GM23338 (cell line): ENCODE results near the gene SOCS2. TPM values are rescaled to one million over a fixed set of nuclear protein-coding genes. Genes with fewer than 3 reads are reported as not detected.

Experiments
- ATAC-seq: fragments of 200-7000 bp; cut with Tn5 transposase; 3 replicates; pipeline ENCODE4 v1.9.1; 2020
- DNase-seq: peaks from one replicate; pipeline ENCODE4 v3.0.0-alpha.2; 2015; ENCODE audit warnings: low spot score
- H2AFZ ChIP-seq: fragments of 200-600 bp; sonication (generic); 2 replicates; pipeline ENCODE4 v1.8.0; 2016; ENCODE audit warnings: antibody characterized with exemption, mild to moderate bottlenecking, moderate library complexity
- H3F3A ChIP-seq: fragments of 200-600 bp; sonication (generic); replicated peaks from 2 replicates; pipeline ENCODE4 v1.8.0; 2017; ENCODE audit warnings: antibody characterized with exemption, mixed run types, low read depth
- H3K27ac ChIP-seq: fragments of 200-600 bp; sonication (generic); 2 replicates; pipeline ENCODE4 v1.6.1; 2016; ENCODE audit warnings: low read depth
- H3K27me3 ChIP-seq: fragments of 200-600 bp; sonication (generic); 2 replicates; pipeline ENCODE4 v1.8.0; 2016; ENCODE audit warnings: mild to moderate bottlenecking, mixed run types, moderate library complexity; ENCODE audit not compliant: insufficient read depth
- H3K36me3 ChIP-seq: fragments of 200-600 bp; sonication (generic); 2 replicates; pipeline ENCODE4 v1.8.0; 2016; ENCODE audit warnings: mild to moderate bottlenecking; ENCODE audit not compliant: insufficient read depth
- H3K4me1 ChIP-seq: fragments of 200-600 bp; sonication (generic); 2 replicates; pipeline ENCODE4 v1.8.0; 2016; ENCODE audit warnings: mild to moderate bottlenecking, moderate library complexity; ENCODE audit not compliant: insufficient read depth
- H3K4me2 ChIP-seq: fragments of 200-600 bp; sonication (generic); 2 replicates; pipeline ENCODE4 v1.7.1; 2017; ENCODE audit warnings: mixed run types
- H3K4me3 ChIP-seq: fragments of 200-600 bp; sonication (generic); 2 replicates; pipeline ENCODE4 v1.6.1; 2016; ENCODE audit warnings: mixed run types
- H3K79me2 ChIP-seq: fragments of 200-600 bp; sonication (generic); replicated peaks from 2 replicates; pipeline ENCODE4 v1.8.0; 2017; ENCODE audit warnings: mild to moderate bottlenecking; ENCODE audit not compliant: insufficient read depth
- H3K9me2 ChIP-seq: fragments of 200-600 bp; sonication (generic); 2 replicates; pipeline ENCODE4 v1.8.0; 2017; ENCODE audit not compliant: insufficient read depth
- H4K20me1 ChIP-seq: fragments of 200-600 bp; sonication (generic); replicated peaks from 2 replicates; pipeline ENCODE4 v1.8.0; 2017; ENCODE audit warnings: mild to moderate bottlenecking; ENCODE audit not compliant: insufficient read depth
- H3K27ac Mint-ChIP-seq: 2 replicates; pipeline ENCODE4 v1.8.0; 2020; ENCODE audit warnings: inconsistent platforms, mild to moderate bottlenecking, moderate library complexity, mixed read lengths
- H3K27me3 Mint-ChIP-seq: 3 replicates; pipeline ENCODE4 v1.8.0; 2022; ENCODE audit warnings: low read depth, mild to moderate bottlenecking, moderate library complexity, mixed read lengths, inconsistent platforms; ENCODE audit not compliant: insufficient read depth, poor library complexity
- H3K36me3 Mint-ChIP-seq: 3 replicates; pipeline ENCODE4 v1.8.0; 2021; ENCODE audit warnings: low read depth, mild to moderate bottlenecking, inconsistent platforms, moderate library complexity, mixed read lengths
- H3K4me1 Mint-ChIP-seq: 3 replicates; pipeline ENCODE4 v1.8.0; 2020; ENCODE audit warnings: mild to moderate bottlenecking, inconsistent platforms, mixed read lengths
- H3K4me3 Mint-ChIP-seq: 3 replicates; pipeline ENCODE4 v1.8.0; 2021; ENCODE audit warnings: moderate library complexity, mild to moderate bottlenecking, inconsistent platforms, mixed read lengths
- H3K9me3 Mint-ChIP-seq: 3 replicates; pipeline ENCODE4 v1.8.0; 2020; ENCODE audit warnings: moderate library complexity, mild to moderate bottlenecking, inconsistent platforms, mixed read lengths
- CREB1 ChIP-seq: fragments of 250-450 bp; sonication (Bioruptor Pico); IDR thresholded peaks from 2 replicates; pipeline ENCODE4 v1.5.0; 2020; ENCODE audit warnings: low read depth, mild to moderate bottlenecking, moderate library complexity
- CTCF ChIP-seq, 2 experiments: fragments of 200-600 bp in 1 of 2; sonication (generic) in 1 of 2; conservative IDR thresholded peaks; 2 replicates each; pipeline versions ENCODE4 v1.5.1 to v1.6.1; 2016 to 2017; ENCODE audit warnings: antibody characterized with exemption in 2 of 2, low read depth in 2 of 2, mild to moderate bottlenecking in 2 of 2, moderate library complexity in 1 of 2
- EZH2 ChIP-seq: fragments of 200-600 bp; sonication (generic); IDR thresholded peaks from one replicate; pipeline ENCODE4 v1.8.0; 2017; ENCODE audit warnings: antibody characterized with exemption, mild to moderate bottlenecking, low read depth; ENCODE audit not compliant: unreplicated experiment
- EZH2phosphoT487 ChIP-seq: fragments of 200-600 bp; sonication (generic); IDR thresholded peaks from one replicate; pipeline ENCODE4 v1.8.1; 2018; ENCODE audit warnings: antibody characterized with exemption; ENCODE audit not compliant: unreplicated experiment
- JUNB ChIP-seq: IDR thresholded peaks from one replicate; pipeline ENCODE4 v1.6.1; 2016; ENCODE audit warnings: antibody characterized with exemption; ENCODE audit not compliant: unreplicated experiment
- NANOG ChIP-seq: IDR thresholded peaks from 2 replicates; pipeline ENCODE4 v1.6.1; 2016; ENCODE audit warnings: antibody characterized with exemption, borderline replicate concordance
- POLR2AphosphoS5 ChIP-seq: IDR thresholded peaks from 2 replicates; pipeline ENCODE4 v1.6.1; 2016; ENCODE audit warnings: antibody characterized with exemption, low read depth
- ZNF114 ChIP-seq: fragments of 250-450 bp; sonication (Bioruptor Pico); IDR thresholded peaks from 2 replicates; pipeline ENCODE4 v1.5.0; 2020; ENCODE audit warnings: mild to moderate bottlenecking, moderate library complexity
- ZNF331 ChIP-seq: fragments of 250-450 bp; sonication (Bioruptor Pico); IDR thresholded peaks from 2 replicates; pipeline ENCODE4 v1.5.0; 2020; ENCODE audit warnings: low read depth, mild to moderate bottlenecking, moderate library complexity
- ZNF462 ChIP-seq: fragments of 250-450 bp; sonication (Bioruptor Pico); IDR thresholded peaks from 2 replicates; pipeline ENCODE4 v1.5.0; 2020; ENCODE audit warnings: mild to moderate bottlenecking, moderate library complexity
- polyA plus RNA-seq: library from polyadenylated mRNA; unstranded; fragments of >200 nt; fragmentation: Nextera tagmentation; extraction: Ambion mirVana; gene quantifications from 2 replicates; pipeline ENCODE4 v1.2.1, GENCODE V29; 2016
- total RNA-seq: library from RNA; depleted of rRNA; stranded (reverse); fragments of >200 nt; shearing (Covaris generic); gene quantifications from 2 replicates; pipeline ENCODE4 v1.2.3, GENCODE V29; 2014

Gene SOCS2
- total and polyA plus RNA-seq, 2 experiments from 2014 or later: 15.5 to 32.4 TPM

GRCh38 chr12:93580682-93581081 is 8.2 kb downstream of the SOCS2 start:
- Histone ChIP-seq H3K79me2 (peaks cover 17% of the 10 kb centered on the region), H3K27me3 (peaks cover 6% of the 10 kb centered on the region), H3K4me1 (peaks cover 48% of the 10 kb centered on the region), H4K20me1 (peaks cover 5% of the 10 kb centered on the region), H3K9me2 (no peaks in the 10 kb centered on the region), H3K27ac (no peak overlapping the region), H3F3A (no peaks in the 10 kb centered on the region), H3K4me2 (no peak overlapping the region), H3K4me3 (no peak overlapping the region), H2AFZ (no peak overlapping the region), H3K36me3 (no peaks in the 10 kb centered on the region)
- Mint-ChIP-seq H3K27ac (no peak overlapping the region), H3K9me3 (no peaks in the 10 kb centered on the region), H3K27me3 (peaks cover 5% of the 10 kb centered on the region), H3K36me3 (peaks cover 19% of the 10 kb centered on the region), H3K4me1 (peaks cover 70% of the 10 kb centered on the region), H3K4me3 (no peak overlapping the region)
- DNase-seq: no peak
- TF ChIP-seq POLR2AphosphoS5: no peak
- no peak for TF ChIP-seq ZNF114 (CRISPR knock-in tag)
- TF ChIP-seq JUNB: no peak
- TF ChIP-seq NANOG: no peak
- TF ChIP-seq ZNF331: no peak
- TF ChIP-seq EZH2phosphoT487: no peak
- no peak for TF ChIP-seq CREB1
- no peak for TF ChIP-seq ZNF462 (CRISPR knock-in tag)
- TF ChIP-seq EZH2: no peak
- no peak for TF ChIP-seq CTCF (conservative IDR thresholded peaks at IDR 0.05; ENCODE audit: low read depth in 2 of 2)
- no peak for ATAC-seq
